GM23248 (cell line): ENCODE results near the gene RASA4. TPM values are rescaled to one million over a fixed set of nuclear protein-coding genes. Genes with fewer than 3 reads are reported as not detected.
"Not testable (repeated sequence)": the region's sequence is repeated elsewhere in the genome, so short reads cannot be mapped to it uniquely, and the experiment has no call there.

Experiments
- DNase-seq: peaks from one replicate; pipeline ENCODE4 v3.0.0-alpha.2; 2015
- H2AFZ ChIP-seq: fragments of 200-600 bp; sonication (generic); 2 replicates; pipeline ENCODE4 v1.6.1; 2016; ENCODE audit warnings: antibody characterized with exemption
- H3F3A ChIP-seq: fragments of 200-600 bp; sonication (generic); 2 replicates; pipeline ENCODE4 v1.6.1; 2016; ENCODE audit warnings: mild to moderate bottlenecking, antibody characterized with exemption, mixed run types; ENCODE audit not compliant: insufficient read depth
- H3K27ac ChIP-seq: fragments of 200-600 bp; sonication (generic); 2 replicates; pipeline ENCODE4 v1.5.1; 2016; ENCODE audit warnings: mild to moderate bottlenecking
- H3K27me3 ChIP-seq: fragments of 200-600 bp; sonication (generic); replicated peaks from 2 replicates; pipeline ENCODE4 v1.6.1; 2016; ENCODE audit warnings: mild to moderate bottlenecking; ENCODE audit not compliant: insufficient read depth
- H3K36me3 ChIP-seq: fragments of 200-600 bp; sonication (generic); 2 replicates; pipeline ENCODE4 v1.6.1; 2016; ENCODE audit warnings: low read depth, mild to moderate bottlenecking
- H3K4me1 ChIP-seq: fragments of 200-600 bp; sonication (generic); 2 replicates; pipeline ENCODE4 v1.6.1; 2016; ENCODE audit warnings: mild to moderate bottlenecking; ENCODE audit not compliant: insufficient read depth
- H3K4me2 ChIP-seq: fragments of 200-600 bp; sonication (generic); one replicate; pipeline ENCODE4 v1.6.1; 2016; ENCODE audit warnings: mild to moderate bottlenecking; ENCODE audit not compliant: unreplicated experiment
- H3K4me3 ChIP-seq: fragments of 200-600 bp; sonication (generic); 2 replicates; pipeline ENCODE4 v1.5.1; 2016; ENCODE audit warnings: mild to moderate bottlenecking
- H3K79me2 ChIP-seq: fragments of 200-600 bp; sonication (generic); 2 replicates; pipeline ENCODE4 v1.6.1; 2016; ENCODE audit warnings: mild to moderate bottlenecking; ENCODE audit not compliant: insufficient read depth
- H3K9ac ChIP-seq: fragments of 200-600 bp; sonication (generic); 2 replicates; pipeline ENCODE4 v1.6.1; 2016; ENCODE audit warnings: mild to moderate bottlenecking
- H3K9me2 ChIP-seq: fragments of 200-600 bp; sonication (generic); 2 replicates; pipeline ENCODE4 v1.6.1; 2016; ENCODE audit warnings: mixed run types, mild to moderate bottlenecking, moderate library complexity; ENCODE audit not compliant: insufficient read depth
- H3K9me3 ChIP-seq: fragments of 200-600 bp; sonication (generic); one replicate; pipeline ENCODE4 v1.6.1; 2017; ENCODE audit warnings: low read depth
- H4K20me1 ChIP-seq: fragments of 200-600 bp; sonication (generic); 2 replicates; pipeline ENCODE4 v1.6.0; 2016; ENCODE audit not compliant: insufficient read depth
- whole genome bisulfite sequencing, 2 experiments: methylation state at CpG; one replicate each; pipeline ENCODE4 v1.1.6; 2015 to 2017; ENCODE audit warnings: low lambda C conversion rate in 2 of 2, low coverage in 1 of 2; ENCODE audit errors: missing lambda C conversion rate in 2 of 2; 5-methylcytosine and 5-hydroxymethylcytosine counted together
- in situ Hi-C: fragments of 300-500 bp; cut with MboI; formaldehyde crosslinking; loops from 2 replicates; pipeline ENCODE4 v1.15.0; 2020
- polyA plus RNA-seq: library from polyadenylated mRNA; unstranded; fragments of >200 nt; fragmentation: Nextera tagmentation; extraction: Ambion mirVana; gene quantifications from 2 replicates; pipeline ENCODE4 v1.2.1, GENCODE V29; 2016
- total RNA-seq: library from RNA; depleted of rRNA; stranded (reverse); fragments of >200 nt; shearing (Covaris generic); gene quantifications from 2 replicates; pipeline ENCODE4 v1.2.3, GENCODE V29; 2014

Gene RASA4
- total and polyA plus RNA-seq, 2 experiments from 2014 or later = 1.2 to 1.7 TPM

DNA sequence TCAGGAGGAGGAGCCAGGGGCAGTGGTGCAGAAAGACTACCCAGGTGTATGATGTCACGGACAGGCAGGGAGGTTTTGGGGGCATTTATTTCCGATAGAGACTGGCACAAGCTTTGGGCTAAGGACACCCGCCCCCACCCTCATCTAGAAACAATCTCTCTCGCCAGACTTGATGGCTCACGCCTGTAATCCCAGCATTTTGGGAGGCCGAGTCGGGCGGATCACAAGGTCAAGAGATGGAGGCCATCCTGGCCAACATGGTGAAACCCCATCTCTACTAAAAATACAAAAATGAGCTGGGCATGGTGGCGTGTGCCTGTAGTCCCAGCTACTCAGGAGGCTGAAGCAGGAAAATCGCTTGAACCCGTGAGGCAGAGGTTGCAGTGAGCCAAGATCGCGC, 20.4 kb upstream of the RASA4 start:
- H4K20me1 ChIP-seq, H3K4me1 ChIP-seq, H3F3A ChIP-seq, H3K79me2 ChIP-seq, H3K4me2 ChIP-seq, in situ Hi-C loops, H3K9me3 ChIP-seq, DNase-seq, H3K36me3 ChIP-seq, H3K27me3 ChIP-seq, H3K4me3 ChIP-seq, H3K9ac ChIP-seq, H3K27ac ChIP-seq, H2AFZ ChIP-seq, H3K9me2 ChIP-seq: not testable (repeated sequence)
- WGBS, 2 experiments = 84 to 89% methylated on average over 8 to 9 of the region's 13 CpGs

DNA sequence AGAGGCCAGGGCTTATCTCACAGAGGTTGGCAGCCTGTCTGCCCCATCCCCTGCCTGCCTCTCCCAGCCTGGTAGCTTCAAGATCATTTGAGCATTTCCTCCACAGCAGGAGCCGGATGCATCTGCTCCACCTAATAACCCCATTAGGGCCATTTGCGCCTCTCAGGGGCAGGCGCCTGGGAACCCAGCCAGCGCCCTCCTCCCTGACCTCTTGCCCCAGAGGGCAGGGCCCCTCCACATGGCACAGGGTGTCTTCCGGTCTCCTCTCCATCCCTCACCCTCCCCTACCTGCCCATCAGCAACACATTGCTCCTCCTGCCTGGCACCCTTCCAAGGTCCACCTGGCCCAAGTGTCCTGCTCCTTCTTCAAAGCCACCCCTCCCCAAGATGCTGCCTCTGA, 18.8 kb upstream of the RASA4 start:
- H3K4me3 ChIP-seq, DNase-seq, in situ Hi-C loops: not testable (repeated sequence)

DNA sequence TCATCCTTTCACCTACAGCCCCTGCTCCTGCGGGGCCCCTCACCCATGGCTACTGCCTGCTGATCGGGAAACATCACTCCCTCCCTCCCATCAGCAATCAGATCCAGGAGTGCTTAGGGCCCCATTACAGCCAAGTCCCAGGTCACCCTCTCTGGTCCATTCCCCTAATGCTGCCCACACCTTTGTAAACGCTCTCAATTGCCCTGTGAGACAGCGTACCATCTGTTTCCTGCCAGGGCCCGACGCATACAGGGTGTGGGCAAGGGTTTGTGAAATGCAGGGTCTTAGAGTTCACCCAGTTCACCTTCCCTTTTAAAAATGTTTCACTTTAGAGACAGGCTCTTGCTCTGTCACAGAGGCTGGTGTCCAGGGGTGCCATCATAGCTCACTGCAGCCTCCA, 17.7 kb upstream of the RASA4 start:
- DNase-seq, H3K9me3 ChIP-seq, H4K20me1 ChIP-seq, H3K4me3 ChIP-seq, H2AFZ ChIP-seq, in situ Hi-C loops, H3K79me2 ChIP-seq, H3K9ac ChIP-seq, H3F3A ChIP-seq, H3K9me2 ChIP-seq, H3K4me2 ChIP-seq, H3K27ac ChIP-seq, H3K36me3 ChIP-seq, H3K4me1 ChIP-seq, H3K27me3 ChIP-seq: not testable (repeated sequence)
- WGBS, 2 experiments = 89 to 100% methylated on average over 2 to 5 of the region's 6 CpGs

More for the DNA sequence above, 18.8 kb upstream of the RASA4 start:
- H3K79me2 ChIP-seq, H4K20me1 ChIP-seq, H3K9me3 ChIP-seq, H3K27me3 ChIP-seq, H3K4me1 ChIP-seq, H3K4me2 ChIP-seq, H2AFZ ChIP-seq, H3F3A ChIP-seq, H3K27ac ChIP-seq, H3K9ac ChIP-seq, H3K9me2 ChIP-seq, H3K36me3 ChIP-seq: not testable (repeated sequence)
- no CpG with 5 or more reads among the region's 5 CpGs for WGBS, 2 experiments

DNA sequence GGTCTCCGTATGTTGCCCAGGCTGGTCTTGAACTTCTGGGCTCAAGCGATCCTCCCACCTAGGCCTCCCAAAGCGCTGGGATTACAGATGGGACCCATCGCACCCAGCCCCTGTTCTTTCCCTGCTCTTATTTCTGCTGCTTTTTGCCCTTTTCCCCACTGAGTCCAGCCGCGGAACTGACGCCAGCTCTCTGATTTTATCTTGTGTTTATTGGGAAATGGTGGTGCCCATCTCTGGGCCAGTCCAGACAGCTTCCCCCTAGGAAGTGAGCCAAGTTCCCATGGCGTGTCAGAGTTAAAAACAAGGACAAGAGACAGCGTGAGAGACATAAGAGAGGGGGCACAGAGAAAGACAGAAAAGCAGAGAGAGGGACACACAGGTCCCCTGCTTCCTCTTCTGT, 14.1 kb upstream of the RASA4 start:
- H3K4me3 ChIP-seq, in situ Hi-C loops, H3K9me2 ChIP-seq, H3K9me3 ChIP-seq, H3K27me3 ChIP-seq, H2AFZ ChIP-seq, H3K27ac ChIP-seq, H3K4me2 ChIP-seq, H4K20me1 ChIP-seq, H3F3A ChIP-seq, DNase-seq, H3K79me2 ChIP-seq, H3K9ac ChIP-seq, H3K36me3 ChIP-seq, H3K4me1 ChIP-seq: not testable (repeated sequence)
- WGBS, 2 experiments = 72 to 80% methylated on average over 7 to 8 of the region's 9 CpGs

DNA sequence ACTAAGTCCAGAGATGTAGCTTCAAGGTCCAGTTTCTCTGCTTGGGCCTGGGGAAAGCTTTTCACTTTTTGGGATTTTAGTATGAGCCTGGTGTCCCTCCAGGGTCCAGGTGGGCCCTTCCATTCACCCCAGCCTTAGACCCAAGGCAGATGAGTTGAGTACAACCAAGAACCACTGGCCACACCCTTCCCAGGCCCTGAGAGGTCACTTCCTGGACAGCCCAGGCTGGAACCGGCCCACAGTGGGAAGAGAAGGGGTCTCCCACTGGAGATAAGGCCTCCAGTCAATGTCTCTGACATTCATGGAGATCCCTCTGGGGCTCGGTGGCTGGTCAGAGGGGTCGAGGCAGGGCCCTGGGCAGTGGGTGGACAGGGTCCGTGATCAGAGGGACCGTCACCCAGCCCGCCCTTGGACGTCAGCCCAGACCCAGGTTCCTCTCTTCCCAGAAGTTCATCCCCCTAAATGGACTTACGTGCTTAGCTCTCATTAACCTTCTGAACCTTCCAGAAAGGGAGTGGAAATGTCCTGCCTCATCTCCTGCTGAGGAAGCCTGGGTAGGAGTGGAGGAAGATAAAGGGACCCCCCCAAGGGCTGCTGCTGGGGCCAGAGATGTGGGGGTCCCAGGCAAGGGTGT, 10.8 kb upstream of the RASA4 start:
- in situ Hi-C loops, H3K9me2 ChIP-seq, H3K79me2 ChIP-seq, DNase-seq, H3K27ac ChIP-seq, H3K4me2 ChIP-seq, H3K27me3 ChIP-seq, H3F3A ChIP-seq, H2AFZ ChIP-seq, H3K9me3 ChIP-seq, H3K36me3 ChIP-seq, H4K20me1 ChIP-seq, H3K4me3 ChIP-seq, H3K9ac ChIP-seq, H3K4me1 ChIP-seq: not testable (repeated sequence)
- no CpG with 5 or more reads among the region's 8 CpGs for WGBS, 2 experiments

DNA sequence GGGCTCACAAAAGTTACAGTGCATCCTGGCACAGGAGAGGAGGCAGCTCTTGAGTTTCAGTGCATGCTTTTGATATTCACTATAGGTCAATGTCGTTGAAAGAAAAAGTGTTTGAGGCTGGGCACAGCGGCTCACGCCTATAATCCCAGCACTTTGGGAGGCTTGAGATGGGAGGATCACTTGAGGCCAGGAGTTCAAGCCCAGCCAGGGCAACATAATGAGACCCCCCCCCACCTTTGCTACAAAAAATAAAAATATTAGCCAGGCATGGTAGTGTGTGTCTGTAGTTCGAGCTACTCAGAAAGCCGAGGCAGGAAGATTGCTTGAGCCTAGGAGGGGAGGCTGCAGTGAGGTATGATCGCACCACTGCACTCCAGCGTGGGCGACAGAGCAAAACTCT, 1.6 kb upstream of the RASA4 start:
- H4K20me1 ChIP-seq, H3K9me3 ChIP-seq, H3K27me3 ChIP-seq, H3K4me3 ChIP-seq, H3K79me2 ChIP-seq, H3K9ac ChIP-seq, H3K27ac ChIP-seq, H3K9me2 ChIP-seq, H3K4me2 ChIP-seq, H3K36me3 ChIP-seq, H3K4me1 ChIP-seq, H2AFZ ChIP-seq, in situ Hi-C loops, H3F3A ChIP-seq, DNase-seq: not testable (repeated sequence)
- 75 to 82% methylated on average over 3 of the region's 8 CpGs for WGBS, 2 experiments

DNA sequence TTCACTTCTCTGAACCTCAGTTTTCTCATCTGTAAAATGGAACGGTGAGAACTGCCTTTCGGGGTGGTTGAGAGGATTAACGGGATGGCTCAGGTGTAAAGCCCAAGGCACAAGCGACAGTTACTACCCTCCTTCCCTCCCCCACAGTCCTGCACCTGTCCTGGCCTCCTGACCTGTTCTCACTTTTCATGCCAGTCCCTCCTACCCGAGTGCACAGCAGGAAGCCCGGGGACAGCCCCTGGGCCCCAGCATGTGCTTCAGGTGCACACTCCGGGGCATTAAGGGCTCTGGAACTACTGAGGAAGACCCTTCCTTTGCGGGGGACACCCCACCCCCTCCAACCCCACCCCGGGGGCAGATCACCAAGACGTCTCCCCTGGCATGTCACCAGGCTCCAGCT, 626 bp downstream of the RASA4 start:
- H3K27me3 ChIP-seq, H3K4me2 ChIP-seq, H3K4me3 ChIP-seq, H3K27ac ChIP-seq, H3K36me3 ChIP-seq, H3K4me1 ChIP-seq, H3K79me2 ChIP-seq, in situ Hi-C loops, H3K9me3 ChIP-seq, DNase-seq, H4K20me1 ChIP-seq, H3F3A ChIP-seq, H3K9me2 ChIP-seq, H3K9ac ChIP-seq, H2AFZ ChIP-seq: not testable (repeated sequence)
- no CpG with 5 or more reads among the region's 10 CpGs for WGBS, 2 experiments

DNA sequence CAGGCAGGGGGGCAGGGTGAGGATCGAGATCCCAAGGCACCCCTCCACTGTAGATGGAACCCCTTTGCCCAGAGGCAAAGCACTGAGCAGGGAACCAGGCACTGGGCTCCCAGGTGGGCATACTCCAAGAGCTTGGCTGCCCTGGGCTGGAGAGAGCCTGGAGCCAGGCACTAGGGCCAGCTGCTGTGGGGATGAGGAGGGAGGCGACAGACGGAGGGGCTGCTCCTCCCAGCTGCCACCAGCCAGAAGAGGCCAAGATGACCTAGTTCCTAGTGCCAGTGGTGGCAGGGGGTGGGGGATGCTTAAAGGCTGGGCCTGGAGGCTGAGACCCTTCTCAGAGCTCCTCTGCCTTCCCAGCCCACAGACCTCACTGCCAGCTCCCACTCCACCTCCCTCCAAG, 1.7 kb downstream of the RASA4 start:
- H4K20me1 ChIP-seq, H3K4me2 ChIP-seq, H3K4me3 ChIP-seq, H3K36me3 ChIP-seq, in situ Hi-C loops, H2AFZ ChIP-seq, H3K9me2 ChIP-seq, H3K4me1 ChIP-seq, H3K27me3 ChIP-seq, H3K9me3 ChIP-seq, H3K27ac ChIP-seq, H3K79me2 ChIP-seq, H3F3A ChIP-seq, DNase-seq, H3K9ac ChIP-seq: not testable (repeated sequence)
- no CpG with 5 or more reads among the region's 3 CpGs for WGBS, 2 experiments
